ENCODE measurements around the gene OS9. TPM values are rescaled to one million over a fixed set of nuclear protein-coding genes. Genes with fewer than 3 reads are reported as not detected.
A peak's percentile ranks its signal among the peaks of the same experiment; 100 is the strongest.

OS9 gene
- total RNA-seq, 1 experiment from 2014 or later = 72.6 TPM

DNA sequence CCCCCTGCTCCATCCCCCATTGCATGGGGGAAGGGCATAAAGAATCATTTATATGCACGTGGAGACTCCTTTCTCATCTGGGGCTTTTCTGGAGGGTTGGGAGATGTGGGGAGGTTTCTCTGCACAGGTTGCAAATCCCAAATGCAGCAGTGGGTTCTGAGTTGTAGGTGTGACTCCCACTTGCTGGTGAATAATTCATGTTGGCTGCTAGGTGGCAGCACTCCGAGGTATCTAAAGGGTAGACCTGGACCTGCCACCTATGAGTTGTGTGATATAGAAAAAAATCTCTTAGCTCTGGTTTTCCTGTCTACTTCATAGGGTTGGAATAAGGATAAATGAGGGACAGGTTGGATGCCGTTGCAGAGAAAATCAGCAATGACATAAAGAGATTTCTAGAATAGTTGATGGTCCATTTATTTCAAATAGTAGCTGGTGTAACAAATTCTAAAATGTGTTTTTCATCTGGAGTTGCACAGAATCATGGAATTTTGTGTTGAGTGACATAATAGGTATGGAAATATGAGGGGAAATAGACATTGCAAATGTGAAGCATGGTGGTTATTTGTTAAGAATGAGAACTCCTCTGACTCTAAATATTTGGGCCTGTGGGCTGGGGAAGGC is 65.5 kb downstream of the OS9 start:
- Histone ChIP-seq H3K79me2 (ENCODE audit: low read length) (peaks cover 30% of the 10 kb centered on the region), H2AFZ (ENCODE audit: low read length) (no peak overlapping the region), H3K9me3 (ENCODE audit: low read length) (no peaks in the 10 kb centered on the region), H3K4me2 (ENCODE audit: low read depth, low read length, poor library complexity, severe bottlenecking) (no peak overlapping the region), H3K36me3 (ENCODE audit: insufficient read depth, low read length) (peaks cover 25% of the 10 kb centered on the region), H3K27ac (ENCODE audit: low read length) (no peak overlapping the region), H3K9ac (ENCODE audit: low read length) (no peak overlapping the region), H3K4me3 (ENCODE audit: low read length) (no peak overlapping the region), H4K20me1 (ENCODE audit: insufficient read depth, low read depth, low read length) (peaks cover 11% of the 10 kb centered on the region), H3K9me2 (replicated peaks; ENCODE audit: insufficient read depth, low read length) (no peaks in the 10 kb centered on the region), H3K27me3 (ENCODE audit: low read length) (no peaks in the 10 kb centered on the region), H3K4me1 (ENCODE audit: low read length) (peaks cover 13% of the 10 kb centered on the region)
- DNase-seq = peak; percentile 78

DNA sequence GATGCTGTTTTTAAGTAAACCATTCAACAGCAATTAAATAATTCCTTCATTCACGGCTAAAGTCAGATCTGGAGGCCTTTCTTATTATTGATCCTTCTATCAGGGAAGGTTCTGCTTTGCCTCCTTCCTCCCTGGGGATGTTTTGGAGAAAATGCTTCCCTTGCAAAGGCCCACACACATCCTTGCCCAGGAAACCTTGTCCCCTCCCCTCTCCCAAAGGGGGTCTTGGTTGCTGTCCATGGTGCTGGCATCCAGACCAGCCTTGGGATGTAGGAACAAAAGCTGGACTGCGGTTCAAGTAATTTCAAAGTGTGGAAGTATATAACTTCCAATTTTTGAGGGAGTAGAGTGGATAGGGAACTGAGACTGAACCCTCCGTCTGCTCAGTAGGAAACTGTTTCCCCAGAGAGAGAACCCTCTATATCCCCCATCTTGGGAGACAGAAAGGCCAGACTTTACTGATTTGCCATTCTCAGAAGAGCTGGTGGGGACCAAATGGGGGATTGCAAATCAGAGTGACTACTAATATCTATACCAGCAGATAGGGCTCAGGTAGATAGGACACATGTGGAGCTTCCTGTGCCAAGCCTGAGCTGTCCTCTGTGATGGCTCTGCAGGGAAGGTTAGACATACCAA is 66.5 kb downstream of the OS9 start:
- Histone ChIP-seq H3K9ac (ENCODE audit: low read length) (no peak overlapping the region), H3K9me2 (replicated peaks; ENCODE audit: insufficient read depth, low read length) (no peaks in the 10 kb centered on the region), H3K27me3 (ENCODE audit: low read length) (no peaks in the 10 kb centered on the region), H3K79me2 (ENCODE audit: low read length) (peaks cover 30% of the 10 kb centered on the region), H4K20me1 (ENCODE audit: insufficient read depth, low read depth, low read length) (peaks cover 11% of the 10 kb centered on the region), H3K9me3 (ENCODE audit: low read length) (no peaks in the 10 kb centered on the region), H3K36me3 (ENCODE audit: insufficient read depth, low read length) (peaks cover 25% of the 10 kb centered on the region), H3K4me2 (ENCODE audit: low read depth, low read length, poor library complexity, severe bottlenecking) (no peak overlapping the region), H3K27ac (ENCODE audit: low read length) (no peak overlapping the region), H3K4me3 (ENCODE audit: low read length) (no peak overlapping the region), H3K4me1 (ENCODE audit: low read length) (peaks cover 15% of the 10 kb centered on the region), H2AFZ (ENCODE audit: low read length) (no peak overlapping the region)
- DNase-seq = no peak

GRCh38 chr12:57761391-57761998 is 67.6 kb downstream of the OS9 start:
- H3K4me2 ChIP-seq (ENCODE audit: low read depth, low read length, poor library complexity, severe bottlenecking) = no peak overlapping the region
- no peaks in the 10 kb centered on the region for H3K27me3 ChIP-seq (ENCODE audit: low read length)
- H3K4me1 ChIP-seq (ENCODE audit: low read length) = peaks cover 11% of the 10 kb centered on the region
- H3K27ac ChIP-seq (ENCODE audit: low read length) = no peak overlapping the region
- H4K20me1 ChIP-seq (ENCODE audit: insufficient read depth, low read depth, low read length) = peaks cover 11% of the 10 kb centered on the region
- no peaks in the 10 kb centered on the region for H3K9me3 ChIP-seq (ENCODE audit: low read length)
- DNase-seq = no peak
- H3K4me3 ChIP-seq (ENCODE audit: low read length) = no peak overlapping the region
- peaks cover 25% of the 10 kb centered on the region for H3K36me3 ChIP-seq (ENCODE audit: insufficient read depth, low read length)
- H3K79me2 ChIP-seq (ENCODE audit: low read length) = peaks cover 21% of the 10 kb centered on the region
- no peak overlapping the region for H3K9ac ChIP-seq (ENCODE audit: low read length)
- H2AFZ ChIP-seq (ENCODE audit: low read length) = no peak overlapping the region
- H3K9me2 ChIP-seq (replicated peaks; ENCODE audit: insufficient read depth, low read length) = no peaks in the 10 kb centered on the region

DNA sequence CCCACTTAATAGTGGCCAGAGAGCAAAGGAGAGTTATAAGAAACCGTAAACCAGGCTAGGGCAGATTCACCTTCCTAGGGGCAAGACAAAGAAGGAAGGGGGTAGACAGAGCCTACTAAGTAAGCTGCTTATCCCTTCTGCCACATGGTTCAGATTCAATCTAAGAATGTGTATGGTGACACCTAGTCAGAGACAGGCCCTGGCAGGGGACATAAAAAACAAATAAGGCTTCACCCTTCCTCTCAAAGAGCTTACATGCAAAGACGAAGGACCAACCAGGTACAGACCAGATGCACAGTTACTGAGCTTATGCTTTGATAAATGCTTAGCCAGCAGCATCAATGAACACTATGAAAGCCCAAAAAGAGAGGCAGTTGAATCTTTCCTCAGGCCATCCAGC is 68.5 kb downstream of the OS9 start:
- H2AFZ ChIP-seq (ENCODE audit: low read length) = no peak overlapping the region
- peaks cover 25% of the 10 kb centered on the region for H3K36me3 ChIP-seq (ENCODE audit: insufficient read depth, low read length)
- peaks cover 13% of the 10 kb centered on the region for H3K79me2 ChIP-seq (ENCODE audit: low read length)
- H3K4me2 ChIP-seq (ENCODE audit: low read depth, low read length, poor library complexity, severe bottlenecking) = no peak overlapping the region
- DNase-seq = no peak
- no peak overlapping the region for H3K4me3 ChIP-seq (ENCODE audit: low read length)
- H3K9me3 ChIP-seq (ENCODE audit: low read length) = no peaks in the 10 kb centered on the region
- H3K9me2 ChIP-seq (replicated peaks; ENCODE audit: insufficient read depth, low read length) = no peaks in the 10 kb centered on the region
- H3K4me1 ChIP-seq (ENCODE audit: low read length) = peaks cover 4% of the 10 kb centered on the region; the same call in 1 of the 2 replicates
- H3K9ac ChIP-seq (ENCODE audit: low read length) = no peak overlapping the region
- no peaks in the 10 kb centered on the region for H3K27me3 ChIP-seq (ENCODE audit: low read length)
- peaks cover 11% of the 10 kb centered on the region for H4K20me1 ChIP-seq (ENCODE audit: insufficient read depth, low read depth, low read length)
- no peak overlapping the region for H3K27ac ChIP-seq (ENCODE audit: low read length)

GRCh38 chr12:57763881-57764661 is 70.1 kb downstream of the OS9 start:
- Histone ChIP-seq H3K4me2 (ENCODE audit: low read depth, low read length, poor library complexity, severe bottlenecking) (no peak overlapping the region), H3K9me2 (replicated peaks; ENCODE audit: insufficient read depth, low read length) (no peaks in the 10 kb centered on the region), H3K4me1 (ENCODE audit: low read length) (peaks cover 4% of the 10 kb centered on the region; the same call in 1 of the 2 replicates), H3K9ac (ENCODE audit: low read length) (no peak overlapping the region), H3K4me3 (ENCODE audit: low read length) (no peak overlapping the region), H3K9me3 (ENCODE audit: low read length) (no peaks in the 10 kb centered on the region), H4K20me1 (ENCODE audit: insufficient read depth, low read depth, low read length) (peaks cover 11% of the 10 kb centered on the region), H3K79me2 (ENCODE audit: low read length) (peaks cover 7% of the 10 kb centered on the region), H3K27me3 (ENCODE audit: low read length) (no peaks in the 10 kb centered on the region), H3K27ac (ENCODE audit: low read length) (no peak overlapping the region), H3K36me3 (ENCODE audit: insufficient read depth, low read length) (peaks cover 10% of the 10 kb centered on the region; the same call in 1 of the 2 replicates), H2AFZ (ENCODE audit: low read length) (no peak overlapping the region)
- DNase-seq = no peak

DNA sequence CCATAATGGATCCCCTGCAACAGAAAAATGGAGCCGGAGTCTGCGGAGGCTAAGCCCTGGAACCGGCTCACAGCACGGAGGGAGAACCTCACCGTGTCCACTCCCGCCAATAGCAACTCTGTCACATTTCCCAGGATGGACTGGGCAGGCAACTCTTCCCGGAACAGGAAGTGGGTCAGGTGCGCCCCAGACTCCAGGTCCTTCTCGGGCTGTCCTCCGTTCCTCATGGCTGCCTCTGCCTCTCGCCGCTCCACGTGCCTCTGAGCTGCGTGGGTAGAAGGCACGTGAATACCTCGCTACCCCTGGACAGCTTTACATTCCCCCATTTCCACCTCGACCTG is 70.7 kb downstream of the OS9 start:
- H3K27ac ChIP-seq (ENCODE audit: low read length) = no peak overlapping the region
- no peak overlapping the region for H3K4me2 ChIP-seq (ENCODE audit: low read depth, low read length, poor library complexity, severe bottlenecking)
- H2AFZ ChIP-seq (ENCODE audit: low read length) = no peak overlapping the region

DNA sequence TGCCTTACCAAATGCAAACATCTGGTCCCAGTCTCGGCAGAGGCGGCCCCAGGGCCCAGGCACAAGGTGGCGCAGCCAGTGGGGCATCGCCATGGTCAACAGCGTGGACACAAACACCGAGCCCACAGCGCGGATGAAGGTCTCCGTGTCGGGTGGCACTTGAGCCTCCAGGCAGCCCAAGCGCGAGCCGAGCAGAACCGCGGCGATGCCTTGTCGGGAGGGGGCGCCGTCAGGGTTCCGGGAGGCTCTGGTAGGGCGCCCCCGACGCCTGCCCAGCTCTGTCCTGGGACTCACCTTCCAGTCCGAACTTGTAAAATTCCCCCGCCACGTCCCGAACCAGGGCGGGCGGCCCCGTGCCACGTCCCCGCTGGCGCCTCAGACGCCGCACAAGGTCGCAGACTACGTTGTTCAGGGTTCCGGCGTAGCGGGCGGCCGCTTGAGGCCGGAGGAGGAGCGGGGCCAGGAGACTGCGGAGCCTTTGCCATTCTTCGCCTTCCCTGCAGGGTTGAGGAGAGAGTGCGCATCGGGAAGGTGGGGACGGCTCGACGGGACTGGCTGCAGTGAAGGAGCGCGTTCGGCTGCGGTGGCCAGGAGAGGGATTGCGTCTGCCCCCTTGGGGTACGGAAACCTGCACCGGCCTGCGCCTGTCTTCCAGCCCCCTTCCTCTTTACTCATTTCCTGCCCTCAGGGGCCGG is 71.2 kb downstream of the OS9 start:
- no peak overlapping the region for H3K27ac ChIP-seq (ENCODE audit: low read length)
- 0 out of 2 replicates have a peak overlapping the region, but pooled peaks have one; percentile 0 for H3K4me3 ChIP-seq (ENCODE audit: low read length)
- H3K27me3 ChIP-seq (ENCODE audit: low read length) = no peaks in the 10 kb centered on the region
- no peaks in the 10 kb centered on the region for H3K9me2 ChIP-seq (replicated peaks; ENCODE audit: insufficient read depth, low read length)
- H3K4me2 ChIP-seq (ENCODE audit: low read depth, low read length, poor library complexity, severe bottlenecking) = no peak overlapping the region
- H3K9ac ChIP-seq (ENCODE audit: low read length) = no peak overlapping the region
- H3K9me3 ChIP-seq (ENCODE audit: low read length) = no peaks in the 10 kb centered on the region
- no peak overlapping the region for H2AFZ ChIP-seq (ENCODE audit: low read length)
- H3K4me1 ChIP-seq (ENCODE audit: low read length) = peaks cover 4% of the 10 kb centered on the region; the same call in 1 of the 2 replicates
- peaks cover 5% of the 10 kb centered on the region for H4K20me1 ChIP-seq (ENCODE audit: insufficient read depth, low read depth, low read length)
- H3K79me2 ChIP-seq (ENCODE audit: low read length) = no peaks in the 10 kb centered on the region
- peaks cover 3% of the 10 kb centered on the region; the same call in 1 of the 2 replicates for H3K36me3 ChIP-seq (ENCODE audit: insufficient read depth, low read length)
- DNase-seq = no peak

More for the DNA sequence above, 70.7 kb downstream of the OS9 start:
- Histone ChIP-seq H3K4me3 (ENCODE audit: low read length) (0 out of 2 replicates have a peak overlapping the region, but pooled peaks have one; percentile 0), H3K9ac (ENCODE audit: low read length) (no peak overlapping the region), H4K20me1 (ENCODE audit: insufficient read depth, low read depth, low read length) (peaks cover 10% of the 10 kb centered on the region), H3K27me3 (ENCODE audit: low read length) (no peaks in the 10 kb centered on the region), H3K9me2 (replicated peaks; ENCODE audit: insufficient read depth, low read length) (no peaks in the 10 kb centered on the region), H3K36me3 (ENCODE audit: insufficient read depth, low read length) (peaks cover 9% of the 10 kb centered on the region; the same call in 1 of the 2 replicates), H3K4me1 (ENCODE audit: low read length) (peaks cover 4% of the 10 kb centered on the region; the same call in 1 of the 2 replicates), H3K79me2 (ENCODE audit: low read length) (peaks cover 4% of the 10 kb centered on the region), H3K9me3 (ENCODE audit: low read length) (no peaks in the 10 kb centered on the region)
- DNase-seq = no peak
